ENCODE measurements around the gene TADA2A.

The TADA2A gene

DNA sequence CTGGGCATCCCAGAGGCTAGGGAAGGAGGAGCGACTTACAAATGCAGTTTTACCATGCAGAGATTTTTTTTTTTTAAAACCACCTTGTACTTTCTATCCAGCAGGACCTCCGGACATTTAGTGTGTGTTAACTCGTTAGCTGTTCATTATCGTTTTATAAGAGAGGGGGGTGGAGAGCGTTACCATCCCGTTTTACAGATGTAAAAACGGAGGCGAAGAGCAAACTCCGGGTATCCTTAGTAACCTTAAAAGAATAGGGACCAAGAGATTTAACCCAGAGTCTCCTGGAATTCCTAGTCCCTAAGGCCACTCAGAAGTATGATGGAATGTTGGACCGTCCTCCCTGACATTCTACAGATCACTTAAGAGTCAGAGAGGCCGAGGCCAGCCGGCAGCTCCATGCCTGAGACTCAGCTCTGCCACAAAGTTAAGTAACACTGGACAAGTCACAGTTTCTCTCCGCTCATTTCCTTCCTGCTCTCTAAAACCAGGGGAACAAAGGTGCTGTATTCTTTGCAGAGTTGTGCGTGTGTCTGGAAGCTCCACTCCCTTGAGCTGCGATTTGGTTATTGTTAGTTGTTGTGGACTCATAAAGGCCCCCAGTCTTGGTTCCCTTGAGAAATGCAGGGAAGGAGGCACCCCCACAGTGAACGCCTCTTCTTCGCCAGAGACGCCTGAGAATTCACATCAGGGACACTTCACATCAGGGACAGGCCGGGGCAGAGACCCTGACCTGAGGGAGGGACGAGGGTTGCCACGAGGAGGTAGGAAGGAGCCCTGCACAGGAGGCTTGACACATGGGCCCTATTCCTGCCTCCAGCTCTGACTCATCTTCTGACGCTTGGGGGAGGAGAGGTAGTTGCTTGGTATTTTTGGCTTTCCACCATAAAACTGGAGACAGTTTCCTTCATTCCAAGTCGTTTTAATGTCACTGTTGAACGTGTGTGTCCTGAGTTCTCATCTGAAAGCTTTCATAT is 84.2 kb downstream of the TADA2A start:
- Histone ChIP-seq H3K36me3 (ENCODE audit: control insufficient read depth, insufficient read depth, low read length) (no peaks in the 10 kb centered on the region), H3K27me3 (ENCODE audit: control insufficient read depth, insufficient read depth, low read length) (no peaks in the 10 kb centered on the region), H3K4me3 (ENCODE audit: low read length) (peak overlapping the region; percentile 67), H3K9ac (ENCODE audit: low read length) (no peak overlapping the region), H3K27ac (ENCODE audit: low read depth, low read length) (peak overlapping the region; percentile 74), H3K4me1 (ENCODE audit: control insufficient read depth, insufficient read depth, low read length) (peaks cover 18% of the 10 kb centered on the region)

DNA sequence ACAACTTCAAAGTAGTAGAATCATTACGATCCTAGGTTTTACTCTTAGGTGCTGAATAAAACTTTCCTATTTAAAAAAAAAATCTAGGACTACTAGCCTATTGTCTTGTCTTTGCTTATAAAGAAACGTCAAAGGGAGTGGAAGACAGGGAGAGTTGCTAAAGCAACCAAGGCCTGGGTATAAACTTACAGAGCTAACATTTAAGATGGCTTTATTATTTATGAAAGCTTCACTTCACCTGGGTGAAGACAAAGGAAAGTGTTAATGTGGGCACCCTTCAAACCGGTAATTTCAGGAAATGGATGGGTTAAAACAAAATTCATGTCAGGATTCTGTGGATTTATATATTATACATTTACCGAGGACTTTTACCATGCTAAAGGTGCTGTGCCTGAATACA is 85.5 kb downstream of the TADA2A start:
- no peaks in the 10 kb centered on the region for H3K27me3 ChIP-seq (ENCODE audit: control insufficient read depth, insufficient read depth, low read length)
- H3K9ac ChIP-seq (ENCODE audit: low read length), result no peak overlapping the region
- H3K4me3 ChIP-seq (ENCODE audit: low read length), result no peak overlapping the region
- peak overlapping the region; percentile 30 for H3K27ac ChIP-seq (ENCODE audit: low read depth, low read length)
- peaks cover 18% of the 10 kb centered on the region for H3K4me1 ChIP-seq (ENCODE audit: control insufficient read depth, insufficient read depth, low read length)
- no peaks in the 10 kb centered on the region for H3K36me3 ChIP-seq (ENCODE audit: control insufficient read depth, insufficient read depth, low read length)

DNA sequence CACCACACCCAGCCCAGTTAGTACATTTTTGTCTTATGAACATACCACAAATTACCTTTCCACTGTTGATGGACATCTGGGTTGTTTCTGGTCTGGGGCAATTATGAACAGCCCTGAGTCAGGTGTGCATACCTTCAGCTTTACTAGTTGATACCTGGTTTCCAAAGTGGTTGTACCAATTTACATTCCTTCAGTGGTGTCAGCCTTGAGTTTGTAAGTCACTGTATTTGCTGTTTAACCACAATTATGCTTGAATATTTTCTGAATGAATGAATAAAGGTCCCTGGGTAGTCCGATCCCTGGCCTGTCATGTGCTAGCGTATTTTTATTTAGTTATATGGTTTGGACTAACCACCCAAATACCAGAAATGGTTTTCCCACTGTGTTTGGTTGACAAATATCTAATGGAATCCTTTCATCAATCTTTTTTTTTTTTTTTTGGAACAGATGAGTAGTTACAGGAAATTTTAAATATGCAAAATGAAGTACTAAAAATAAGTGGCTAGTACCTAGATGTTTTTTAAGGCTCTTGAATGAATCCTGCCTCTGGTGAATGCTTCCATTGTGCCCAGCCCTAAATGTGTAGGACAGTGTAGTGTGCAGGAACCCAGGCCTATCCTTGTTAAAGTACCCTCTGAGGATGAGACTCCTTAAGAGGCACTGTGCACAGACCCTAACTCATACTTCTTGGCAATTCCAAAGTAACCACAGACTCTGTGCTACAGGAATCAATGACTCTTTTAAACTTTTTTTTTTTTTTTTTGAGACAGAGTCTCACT is 86.8 kb downstream of the TADA2A start:
- Histone ChIP-seq H3K36me3 (ENCODE audit: control insufficient read depth, insufficient read depth, low read length) (no peaks in the 10 kb centered on the region), H3K27ac (ENCODE audit: low read depth, low read length) (no peak overlapping the region), H3K27me3 (ENCODE audit: control insufficient read depth, insufficient read depth, low read length) (no peaks in the 10 kb centered on the region), H3K4me3 (ENCODE audit: low read length) (no peak overlapping the region), H3K4me1 (ENCODE audit: control insufficient read depth, insufficient read depth, low read length) (peaks cover 14% of the 10 kb centered on the region), H3K9ac (ENCODE audit: low read length) (no peak overlapping the region)

DNA sequence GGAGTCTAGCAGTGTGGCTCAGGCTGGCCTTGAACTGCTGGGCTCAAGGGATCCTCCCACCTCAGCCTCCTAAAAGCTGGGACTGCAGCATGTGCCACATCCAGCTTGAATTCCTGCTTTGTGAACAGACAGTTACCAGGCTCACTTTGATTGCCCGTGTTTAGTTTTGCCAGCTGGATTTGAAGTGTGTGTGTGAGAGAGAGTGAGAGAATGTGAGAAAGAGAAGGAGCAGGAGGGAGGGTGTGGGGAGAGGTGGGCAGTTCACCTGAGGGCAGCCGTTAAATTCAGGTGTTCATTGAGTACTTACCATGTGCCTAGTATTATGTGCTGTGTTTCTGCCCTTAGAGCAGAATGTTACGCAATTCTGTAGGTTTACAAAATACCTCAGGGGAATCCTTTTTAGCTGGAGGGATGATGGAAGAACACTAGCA is 87.7 kb downstream of the TADA2A start:
- Histone ChIP-seq H3K4me3 (ENCODE audit: low read length) (no peak overlapping the region), H3K27ac (ENCODE audit: low read depth, low read length) (no peak overlapping the region), H3K27me3 (ENCODE audit: control insufficient read depth, insufficient read depth, low read length) (no peaks in the 10 kb centered on the region), H3K4me1 (ENCODE audit: control insufficient read depth, insufficient read depth, low read length) (peaks cover 13% of the 10 kb centered on the region), H3K36me3 (ENCODE audit: control insufficient read depth, insufficient read depth, low read length) (no peaks in the 10 kb centered on the region), H3K9ac (ENCODE audit: low read length) (no peak overlapping the region)

DNA sequence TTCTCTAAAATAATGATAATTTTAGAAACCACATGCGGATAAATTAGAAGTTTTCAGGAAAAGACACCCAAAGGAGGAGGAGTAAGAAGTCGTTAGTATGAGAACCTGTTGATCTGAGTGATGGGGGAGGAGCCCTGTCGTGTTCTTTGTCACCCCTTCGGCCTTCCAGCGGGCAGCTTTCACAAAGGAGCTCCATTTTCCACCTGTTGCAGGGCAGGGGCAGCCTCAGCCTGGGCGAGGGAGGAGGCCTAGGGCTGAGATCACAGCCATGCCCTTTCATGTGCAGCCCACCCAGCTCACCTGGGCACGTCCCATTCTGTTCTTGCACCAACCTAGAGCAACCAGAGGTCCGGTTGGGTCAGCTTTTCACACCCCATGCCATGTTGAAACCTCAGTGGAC is 88.3 kb downstream of the TADA2A start:
- Histone ChIP-seq H3K9ac (ENCODE audit: low read length) (no peak overlapping the region), H3K27me3 (ENCODE audit: control insufficient read depth, insufficient read depth, low read length) (no peaks in the 10 kb centered on the region), H3K36me3 (ENCODE audit: control insufficient read depth, insufficient read depth, low read length) (no peaks in the 10 kb centered on the region), H3K4me1 (ENCODE audit: control insufficient read depth, insufficient read depth, low read length) (peaks cover 13% of the 10 kb centered on the region), H3K4me3 (ENCODE audit: low read length) (no peak overlapping the region), H3K27ac (ENCODE audit: low read depth, low read length) (no peak overlapping the region)

DNA sequence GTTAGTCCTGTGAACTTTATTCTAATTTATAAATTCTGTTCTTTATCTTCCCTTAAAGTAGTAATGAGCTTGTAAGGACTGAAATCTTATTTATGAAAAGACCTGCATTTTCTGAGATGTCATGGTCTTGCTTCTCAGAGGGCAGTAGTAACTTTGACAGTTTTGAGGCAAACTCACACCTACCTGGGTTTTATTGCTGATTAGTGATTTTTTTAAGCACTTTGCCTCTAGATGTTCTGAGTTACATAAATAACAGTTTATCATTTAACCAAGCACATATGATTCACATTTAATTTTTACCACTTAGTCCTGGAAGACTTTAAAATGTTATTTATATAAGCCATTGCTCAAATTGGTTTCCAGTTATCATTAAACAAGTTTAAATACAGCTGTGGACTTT is 93.7 kb downstream of the TADA2A start:
- H3K36me3 ChIP-seq (ENCODE audit: control insufficient read depth, insufficient read depth, low read length), result no peaks in the 10 kb centered on the region
- no peak overlapping the region for H3K4me3 ChIP-seq (ENCODE audit: low read length)
- no peaks in the 10 kb centered on the region for H3K27me3 ChIP-seq (ENCODE audit: control insufficient read depth, insufficient read depth, low read length)
- H3K9ac ChIP-seq (ENCODE audit: low read length), result no peak overlapping the region
- H3K4me1 ChIP-seq (ENCODE audit: control insufficient read depth, insufficient read depth, low read length), result no peaks in the 10 kb centered on the region
- H3K27ac ChIP-seq (ENCODE audit: low read depth, low read length), result no peak overlapping the region

DNA sequence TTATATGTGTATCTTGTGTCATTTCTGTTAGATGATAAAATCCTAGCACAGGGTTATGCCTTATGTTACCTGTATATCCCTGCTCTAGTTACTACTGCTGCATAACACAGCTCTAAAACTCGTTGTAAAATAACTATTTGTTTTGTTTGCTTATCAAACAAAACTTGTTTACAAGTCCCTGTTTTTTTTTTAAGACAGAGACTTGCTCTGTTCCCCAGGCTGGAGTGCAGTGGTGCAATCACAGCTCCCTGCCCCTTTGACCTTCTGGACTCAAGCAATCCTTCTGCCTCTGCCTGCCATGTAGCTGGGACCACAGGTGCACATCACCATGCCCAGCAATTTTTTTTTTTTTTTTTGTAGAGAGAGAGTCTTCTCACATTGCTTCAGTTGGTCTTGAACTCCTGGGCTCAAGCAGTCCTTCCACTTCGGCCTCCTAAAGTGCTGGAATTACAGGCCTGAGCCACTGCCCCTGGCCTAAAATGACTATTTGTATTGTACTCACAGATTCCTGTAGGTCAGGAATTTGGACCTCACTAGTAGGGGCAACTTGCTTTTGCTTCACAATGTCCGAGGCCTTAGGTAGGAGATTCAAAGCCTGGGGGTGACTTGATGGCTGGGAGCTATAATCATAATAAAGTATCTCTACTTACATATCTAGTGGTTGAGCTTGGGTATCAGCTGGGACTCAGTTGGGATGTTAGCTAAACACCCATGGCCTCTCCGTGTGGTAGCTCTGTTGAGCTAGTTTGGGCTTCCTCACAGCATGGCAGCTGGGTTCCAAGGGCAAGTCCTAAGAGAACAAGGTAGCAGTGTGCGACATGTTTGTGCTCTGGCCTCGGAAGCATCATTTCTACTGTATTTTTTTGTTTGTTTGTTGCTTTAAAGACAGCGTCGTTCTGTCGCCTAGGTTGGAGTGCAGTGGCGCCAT is 95.6 kb downstream of the TADA2A start:
- Histone ChIP-seq H3K36me3 (ENCODE audit: control insufficient read depth, insufficient read depth, low read length) (no peaks in the 10 kb centered on the region), H3K4me3 (ENCODE audit: low read length) (no peak overlapping the region), H3K4me1 (ENCODE audit: control insufficient read depth, insufficient read depth, low read length) (no peaks in the 10 kb centered on the region), H3K27ac (ENCODE audit: low read depth, low read length) (no peak overlapping the region), H3K27me3 (ENCODE audit: control insufficient read depth, insufficient read depth, low read length) (no peaks in the 10 kb centered on the region), H3K9ac (ENCODE audit: low read length) (no peak overlapping the region)

DNA sequence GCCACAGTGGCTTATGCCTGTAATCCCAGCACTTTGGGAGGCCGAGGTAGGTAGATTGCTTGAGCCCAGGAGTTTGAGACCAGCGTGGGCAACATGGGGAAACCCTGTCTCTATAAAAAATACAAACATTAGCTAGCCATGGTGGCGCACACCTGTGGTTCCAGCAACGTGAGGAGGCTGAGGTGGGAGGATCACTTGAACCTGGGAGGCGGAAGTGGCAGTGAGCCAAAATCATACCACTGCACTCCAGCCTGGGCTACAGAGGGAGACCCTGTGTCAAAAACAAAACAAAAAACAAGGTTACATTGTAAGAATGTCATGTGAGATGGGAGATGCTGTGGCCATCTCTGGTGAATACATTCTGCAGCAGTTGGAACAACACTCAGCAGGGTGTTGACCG is 96.5 kb downstream of the TADA2A start:
- Histone ChIP-seq H3K9ac (ENCODE audit: low read length) (no peak overlapping the region), H3K36me3 (ENCODE audit: control insufficient read depth, insufficient read depth, low read length) (no peaks in the 10 kb centered on the region), H3K27me3 (ENCODE audit: control insufficient read depth, insufficient read depth, low read length) (no peaks in the 10 kb centered on the region), H3K4me1 (ENCODE audit: control insufficient read depth, insufficient read depth, low read length) (no peaks in the 10 kb centered on the region), H3K4me3 (ENCODE audit: low read length) (no peak overlapping the region), H3K27ac (ENCODE audit: low read depth, low read length) (no peak overlapping the region)

DNA sequence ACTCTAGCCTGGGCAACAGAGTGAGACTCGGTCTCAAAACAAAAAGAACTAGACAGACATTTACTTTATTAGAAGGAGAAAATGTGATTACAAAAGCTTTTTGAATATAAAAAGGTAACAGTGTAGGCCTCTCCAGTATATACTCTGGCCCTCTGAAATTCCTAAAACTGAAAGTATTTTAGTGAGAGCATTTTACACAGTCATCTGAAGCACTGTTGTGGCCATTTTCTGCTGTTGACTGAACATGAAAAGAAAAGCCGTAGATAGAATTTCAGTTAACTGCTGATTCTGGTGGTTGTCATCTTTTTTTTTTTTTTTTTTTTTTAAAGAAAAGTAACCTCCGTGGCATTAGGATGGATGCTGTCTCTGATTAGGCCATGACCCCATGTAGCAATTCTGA is 98.6 kb downstream of the TADA2A start:
- no peaks in the 10 kb centered on the region for H3K36me3 ChIP-seq (ENCODE audit: control insufficient read depth, insufficient read depth, low read length)
- no peak overlapping the region for H3K27ac ChIP-seq (ENCODE audit: low read depth, low read length)
- no peak overlapping the region for H3K9ac ChIP-seq (ENCODE audit: low read length)
- no peaks in the 10 kb centered on the region for H3K4me1 ChIP-seq (ENCODE audit: control insufficient read depth, insufficient read depth, low read length)
- H3K27me3 ChIP-seq (ENCODE audit: control insufficient read depth, insufficient read depth, low read length), result no peaks in the 10 kb centered on the region
- no peak overlapping the region for H3K4me3 ChIP-seq (ENCODE audit: low read length)

DNA sequence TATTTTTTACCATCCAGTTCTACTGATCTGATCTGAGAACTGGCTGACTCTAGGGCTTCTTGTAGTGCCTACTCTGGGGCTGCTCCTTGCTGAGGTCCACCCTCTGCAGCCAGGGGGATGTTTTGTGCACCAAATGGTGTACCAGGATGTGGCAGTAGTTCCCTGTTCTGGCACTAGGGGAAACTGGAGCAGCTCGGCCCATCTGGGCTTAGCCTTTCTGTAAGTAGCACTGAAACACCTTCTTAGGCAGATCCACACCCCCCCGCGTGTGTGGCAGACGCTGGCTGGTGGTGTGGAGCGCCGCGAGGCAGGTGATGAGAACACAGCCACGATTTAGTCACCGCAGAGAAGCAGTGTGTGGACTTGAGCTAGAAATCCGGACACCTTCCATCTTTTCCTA is 100.0 kb downstream of the TADA2A start:
- H3K27me3 ChIP-seq (ENCODE audit: control insufficient read depth, insufficient read depth, low read length), result no peaks in the 10 kb centered on the region
- H3K27ac ChIP-seq (ENCODE audit: low read depth, low read length), result no peak overlapping the region
- no peak overlapping the region for H3K4me3 ChIP-seq (ENCODE audit: low read length)
- no peaks in the 10 kb centered on the region for H3K36me3 ChIP-seq (ENCODE audit: control insufficient read depth, insufficient read depth, low read length)
- H3K9ac ChIP-seq (ENCODE audit: low read length), result no peak overlapping the region
- no peaks in the 10 kb centered on the region for H3K4me1 ChIP-seq (ENCODE audit: control insufficient read depth, insufficient read depth, low read length)

DNA sequence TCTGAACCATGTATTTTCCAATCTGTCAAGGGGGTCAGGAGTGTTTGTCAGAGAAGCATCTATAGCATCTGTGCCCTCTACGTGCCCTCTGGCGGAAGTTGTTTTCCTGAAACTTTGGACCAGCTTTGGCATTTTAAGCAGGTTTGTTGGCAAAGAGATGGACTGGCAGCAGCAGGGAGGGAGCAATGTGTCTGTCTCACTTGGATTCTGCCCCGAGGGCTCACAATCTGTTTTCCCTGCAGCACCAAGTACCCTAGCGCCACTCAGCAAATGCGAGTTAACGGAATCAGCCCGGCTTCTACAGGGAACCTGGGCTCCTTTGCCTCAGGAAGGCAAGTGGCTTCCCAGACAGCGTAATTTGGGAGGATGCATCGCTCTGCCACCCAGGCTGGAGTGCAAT is 100.4 kb downstream of the TADA2A start:
- Histone ChIP-seq H3K4me1 (ENCODE audit: control insufficient read depth, insufficient read depth, low read length) (no peaks in the 10 kb centered on the region), H3K27ac (ENCODE audit: low read depth, low read length) (no peak overlapping the region), H3K4me3 (ENCODE audit: low read length) (no peak overlapping the region), H3K27me3 (ENCODE audit: control insufficient read depth, insufficient read depth, low read length) (no peaks in the 10 kb centered on the region), H3K9ac (ENCODE audit: low read length) (no peak overlapping the region), H3K36me3 (ENCODE audit: control insufficient read depth, insufficient read depth, low read length) (peaks cover under 1% of the 10 kb centered on the region)

DNA sequence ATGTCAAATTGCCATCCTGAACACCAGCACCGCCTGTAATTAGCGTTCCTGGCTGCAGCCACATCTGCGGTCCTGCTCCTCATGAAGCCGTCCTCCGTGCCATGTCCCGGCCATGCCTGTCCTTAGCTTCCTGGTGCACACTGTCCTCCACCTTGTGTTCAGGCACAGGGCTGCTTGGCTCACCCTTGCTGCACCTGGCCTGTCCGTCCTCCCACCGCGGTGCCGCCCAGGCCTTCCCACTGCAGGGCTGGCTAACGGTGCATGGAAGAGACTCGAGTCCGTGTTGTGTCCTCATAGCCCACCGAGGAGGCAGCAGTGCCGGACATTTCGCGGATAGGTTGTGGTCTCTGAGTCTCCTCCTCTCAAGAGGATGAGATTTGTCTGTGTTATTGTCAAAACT is 103.4 kb downstream of the TADA2A start:
- no peak overlapping the region for H3K9ac ChIP-seq (ENCODE audit: low read length)
- no peaks in the 10 kb centered on the region for H3K4me1 ChIP-seq (ENCODE audit: control insufficient read depth, insufficient read depth, low read length)
- H3K27me3 ChIP-seq (ENCODE audit: control insufficient read depth, insufficient read depth, low read length), result no peaks in the 10 kb centered on the region
- no peak overlapping the region for H3K27ac ChIP-seq (ENCODE audit: low read depth, low read length)
- peaks cover 6% of the 10 kb centered on the region for H3K36me3 ChIP-seq (ENCODE audit: control insufficient read depth, insufficient read depth, low read length)
- H3K4me3 ChIP-seq (ENCODE audit: low read length), result no peak overlapping the region

Measured in rectal smooth muscle tissue (tissue), 1 donor.